HG03066 (cell line): Measurements from ENCODE around the gene EGFR.

Experiments
- ATAC-seq: cut with Tn5 transposase; IDR thresholded peaks from one replicate; pipeline ENCODE4 v1.9.1; 2021; ENCODE audit warnings: low read depth; ENCODE audit not compliant: unreplicated experiment

EGFR gene

GRCh38 chr7:55060085-55060484 is 41.3 kb downstream of the EGFR start:
- no peak for ATAC-seq

GRCh38 chr7:55060636-55061022 is 41.8 kb downstream of the EGFR start:
- no peak for ATAC-seq

GRCh38 chr7:55061726-55062499 is 43.1 kb downstream of the EGFR start:
- no peak for ATAC-seq

- no peak for ATAC-seq
Observed at GRCh38 chr7:55063061-55063460, 44.2 kb downstream of the EGFR start.

- ATAC-seq: no peak
Observed at GRCh38 chr7:55063633-55064032, 44.8 kb downstream of the EGFR start.

- ATAC-seq: no peak
Observed at GRCh38 chr7:55065079-55065478, 46.3 kb downstream of the EGFR start.

- ATAC-seq: no peak
Observed at GRCh38 chr7:55065511-55066229, 46.9 kb downstream of the EGFR start.

- ATAC-seq: no peak
Observed at GRCh38 chr7:55066524-55066923, 47.7 kb downstream of the EGFR start.

GRCh38 chr7:55066938-55067337 is 48.1 kb downstream of the EGFR start:
- no peak for ATAC-seq

- no peak for ATAC-seq
Observed at GRCh38 chr7:55067748-55068147, 48.9 kb downstream of the EGFR start.

GRCh38 chr7:55069271-55069792 is 50.5 kb downstream of the EGFR start:
- no peak for ATAC-seq

GRCh38 chr7:55070271-55070743 is 51.5 kb downstream of the EGFR start:
- ATAC-seq: no peak

GRCh38 chr7:55070854-55071253 is 52.0 kb downstream of the EGFR start:
- ATAC-seq: no peak

GRCh38 chr7:55071411-55072175 is 52.8 kb downstream of the EGFR start:
- ATAC-seq: no peak

- no peak for ATAC-seq
Observed at GRCh38 chr7:55072251-55072650, 53.4 kb downstream of the EGFR start.

- peak; percentile 44 for ATAC-seq
Observed at GRCh38 chr7:55073051-55073511, 54.3 kb downstream of the EGFR start.

- peak; percentile 82 for ATAC-seq
Observed at GRCh38 chr7:55073976-55074528, 55.2 kb downstream of the EGFR start.

GRCh38 chr7:55075464-55076021 is 56.7 kb downstream of the EGFR start:
- no peak for ATAC-seq

GRCh38 chr7:55077561-55078410 is 59.0 kb downstream of the EGFR start:
- ATAC-seq: no peak
